ENCODE measurements around the gene ARFGAP3. TPM values are rescaled to one million over a fixed set of nuclear protein-coding genes. Genes with fewer than 3 reads are reported as not detected.

Gene ARFGAP3
- total RNA-seq, 1 donor from 2014 or later: 29.3 TPM

- Mint-ChIP-seq H3K4me1 (ENCODE audit: unreplicated experiment) (no peaks in the 10 kb centered on the region), H3K36me3 (peaks cover 29% of the 10 kb centered on the region), H3K27ac (no peak overlapping the region), H3K9me3 (no peaks in the 10 kb centered on the region), H3K27me3 (no peaks in the 10 kb centered on the region), H3K4me3 (no peak overlapping the region)
- DNase-seq (ENCODE audit: extremely low spot score, unreplicated experiment): no peak
- no peak for TF ChIP-seq CTCF (conservative IDR thresholded peaks at IDR 0.05)
These were observed 19.5 kb downstream of the ARFGAP3 start for GRCh38 chr22:42837556-42837955.

- no peaks in the 10 kb centered on the region for H3K27me3 Mint-ChIP-seq
- peaks cover 23% of the 10 kb centered on the region for H3K36me3 Mint-ChIP-seq
- no peak for DNase-seq (ENCODE audit: extremely low spot score, unreplicated experiment)
- no peaks in the 10 kb centered on the region for H3K9me3 Mint-ChIP-seq
- H3K4me1 Mint-ChIP-seq (ENCODE audit: unreplicated experiment): no peaks in the 10 kb centered on the region
- no peak overlapping the region for H3K4me3 Mint-ChIP-seq
- H3K27ac Mint-ChIP-seq: no peak overlapping the region
- no peak for TF ChIP-seq CTCF (conservative IDR thresholded peaks at IDR 0.05)
These were observed 21.0 kb downstream of the ARFGAP3 start for GRCh38 chr22:42836026-42836425.

- no peaks in the 10 kb centered on the region for H3K4me1 Mint-ChIP-seq (ENCODE audit: unreplicated experiment)
- DNase-seq (ENCODE audit: extremely low spot score, unreplicated experiment): no peak
- TF ChIP-seq CTCF (conservative IDR thresholded peaks at IDR 0.05): no peak
- H3K27ac Mint-ChIP-seq: no peak overlapping the region
- peaks cover 15% of the 10 kb centered on the region for H3K36me3 Mint-ChIP-seq
- no peaks in the 10 kb centered on the region for H3K9me3 Mint-ChIP-seq
- no peaks in the 10 kb centered on the region for H3K27me3 Mint-ChIP-seq
- H3K4me3 Mint-ChIP-seq: no peak overlapping the region
These were observed 22.7 kb downstream of the ARFGAP3 start for GRCh38 chr22:42834177-42834949.

GRCh38 chr22:42833104-42833503, 24.0 kb downstream of the ARFGAP3 start:
- no peak for TF ChIP-seq CTCF (conservative IDR thresholded peaks at IDR 0.05)
- H3K4me3 Mint-ChIP-seq: no peak overlapping the region
- H3K4me1 Mint-ChIP-seq (ENCODE audit: unreplicated experiment): no peaks in the 10 kb centered on the region

GRCh38 chr22:42831712-42832111, 25.4 kb downstream of the ARFGAP3 start:
- TF ChIP-seq CTCF (conservative IDR thresholded peaks at IDR 0.05): no peak
- H3K9me3 Mint-ChIP-seq: no peaks in the 10 kb centered on the region
- H3K4me1 Mint-ChIP-seq (ENCODE audit: unreplicated experiment): no peaks in the 10 kb centered on the region
- DNase-seq (ENCODE audit: extremely low spot score, unreplicated experiment): no peak
- no peak overlapping the region for H3K27ac Mint-ChIP-seq
- H3K36me3 Mint-ChIP-seq: peaks cover 16% of the 10 kb centered on the region
- H3K4me3 Mint-ChIP-seq: no peak overlapping the region
- H3K27me3 Mint-ChIP-seq: no peaks in the 10 kb centered on the region

More at GRCh38 chr22:42833104-42833503, 24.0 kb downstream of the ARFGAP3 start:
- H3K27me3 Mint-ChIP-seq: no peaks in the 10 kb centered on the region
- peaks cover 18% of the 10 kb centered on the region for H3K36me3 Mint-ChIP-seq
- no peak overlapping the region for H3K27ac Mint-ChIP-seq
- DNase-seq (ENCODE audit: extremely low spot score, unreplicated experiment): no peak
- no peaks in the 10 kb centered on the region for H3K9me3 Mint-ChIP-seq

All from type B pancreatic cell (in vitro differentiated cells).